Liver (tissue), 9 donors: Measurements from ENCODE around the gene RGS3. TPM values are rescaled to one million over a fixed set of nuclear protein-coding genes. Genes with fewer than 3 reads are reported as not detected.

Experiments used
- DNase-seq: peaks from one replicate; pipeline ENCODE4 v3.0.0-alpha.2; 2017; ENCODE audit warnings: low spot score
- H3K27ac ChIP-seq, 2 donors: one replicate each; pipeline ENCODE4 v1.7.0; 2013; ENCODE audit warnings: inconsistent platforms in 2 of 2, low read length in 2 of 2, control low read depth in 1 of 2, low read depth in 1 of 2, mild to moderate bottlenecking in 1 of 2
- H3K27me3 ChIP-seq, 4 donors: one replicate each; pipeline versions ENCODE4 v1.6.1 to v1.7.0; 2013; ENCODE audit warnings: low read length in 3 of 4, inconsistent platforms in 1 of 4, mild to moderate bottlenecking in 1 of 4, moderate library complexity in 1 of 4; ENCODE audit not compliant: control insufficient read depth in 4 of 4, insufficient read depth in 4 of 4
- H3K36me3 ChIP-seq, 4 donors: one replicate each; pipeline versions ENCODE4 v1.6.1 to v1.7.0; 2013; ENCODE audit warnings: low read length in 3 of 4, mild to moderate bottlenecking in 3 of 4, low read depth in 1 of 4, moderate library complexity in 1 of 4; ENCODE audit not compliant: control insufficient read depth in 4 of 4, insufficient read depth in 3 of 4
- H3K4me1 ChIP-seq, 4 donors: one replicate each; pipeline versions ENCODE4 v1.6.1 to v1.7.0; 2013; ENCODE audit warnings: low read length in 3 of 4, mild to moderate bottlenecking in 3 of 4, moderate library complexity in 1 of 4; ENCODE audit not compliant: control insufficient read depth in 4 of 4, insufficient read depth in 4 of 4
- H3K4me3 ChIP-seq, 3 donors: one replicate each; pipeline versions ENCODE4 v1.6.1 to v1.7.0; 2013; ENCODE audit warnings: low read length in 3 of 3, control low read depth in 1 of 3, low read depth in 1 of 3, mild to moderate bottlenecking in 1 of 3
- H3K9ac ChIP-seq, 2 donors: one replicate each; pipeline ENCODE4 v1.7.0; 2013; ENCODE audit warnings: low read length in 2 of 2, mild to moderate bottlenecking in 2 of 2, moderate library complexity in 2 of 2, control low read depth in 1 of 2, low read depth in 1 of 2
- H3K9me3 ChIP-seq, 4 donors: one replicate each; pipeline versions ENCODE4 v1.6.1 to v1.7.0; 2013; ENCODE audit warnings: low read length in 3 of 4; ENCODE audit not compliant: control insufficient read depth in 4 of 4
- CTCF ChIP-seq: fragments of 150-350 bp; IDR thresholded peaks from 2 replicates; pipeline ENCODE4 v1.5.1; 2017; ENCODE audit warnings: improper control_type of control experiment, low read depth, low read length; ENCODE audit not compliant: missing input control
- EGR1 ChIP-seq, 2 donors: IDR thresholded peaks; 2 replicates each; pipeline ENCODE4 v1.6.1; 2016 to 2018; ENCODE audit warnings: antibody characterized with exemption in 2 of 2, low read depth in 2 of 2
- FOXA1 ChIP-seq: IDR thresholded peaks from 2 replicates; pipeline ENCODE4 v1.6.1; 2016; ENCODE audit warnings: antibody characterized with exemption
- FOXA2 ChIP-seq: IDR thresholded peaks from 2 replicates; pipeline ENCODE4 v1.6.1; 2016; ENCODE audit warnings: antibody characterized with exemption
- GABPA ChIP-seq, 2 donors: IDR thresholded peaks in 1 of 2; conservative IDR thresholded peaks in 1 of 2; 2 replicates each; pipeline ENCODE4 v1.6.1; 2016; ENCODE audit warnings: antibody characterized with exemption in 2 of 2, mild to moderate bottlenecking in 1 of 2, moderate library complexity in 1 of 2
- HNF4A ChIP-seq, 2 donors: conservative IDR thresholded peaks; 2 replicates each; pipeline ENCODE4 v1.6.1; 2016; ENCODE audit warnings: antibody characterized with exemption in 2 of 2, mild to moderate bottlenecking in 2 of 2
- HNF4G ChIP-seq: IDR thresholded peaks from 2 replicates; pipeline ENCODE4 v1.6.1; 2016; ENCODE audit warnings: antibody characterized with exemption
- JUND ChIP-seq, 2 donors: IDR thresholded peaks; 2 replicates each; pipeline ENCODE4 v1.6.1; 2016; ENCODE audit warnings: antibody characterized with exemption in 2 of 2
- NR2F2 ChIP-seq: IDR thresholded peaks from 2 replicates; pipeline ENCODE4 v1.6.1; 2016; ENCODE audit warnings: antibody characterized with exemption
- RAD21 ChIP-seq, 2 donors: IDR thresholded peaks; 2 replicates each; pipeline ENCODE4 v1.6.1; 2016; ENCODE audit warnings: antibody characterized with exemption in 2 of 2, mild to moderate bottlenecking in 2 of 2
- REST ChIP-seq: IDR thresholded peaks from 2 replicates; pipeline ENCODE4 v1.6.1; 2016; ENCODE audit warnings: antibody characterized with exemption, mild to moderate bottlenecking
- RXRA ChIP-seq, 2 donors: IDR thresholded peaks; 2 replicates each; pipeline ENCODE4 v1.6.1; 2017 to 2018; ENCODE audit warnings: antibody characterized with exemption in 2 of 2, mild to moderate bottlenecking in 1 of 2
- SP1 ChIP-seq: IDR thresholded peaks from 2 replicates; pipeline ENCODE4 v1.6.1; 2018; ENCODE audit warnings: antibody characterized with exemption, mild to moderate bottlenecking
- TAF1 ChIP-seq: conservative IDR thresholded peaks from 2 replicates; pipeline ENCODE4 v1.6.1; 2016; ENCODE audit warnings: antibody characterized with exemption, mild to moderate bottlenecking
- YY1 ChIP-seq: IDR thresholded peaks from 2 replicates; pipeline ENCODE4 v1.6.1; 2016; ENCODE audit warnings: antibody characterized with exemption, mild to moderate bottlenecking
- ZBTB33 ChIP-seq: IDR thresholded peaks from 2 replicates; pipeline ENCODE4 v1.6.1; 2016; ENCODE audit warnings: antibody characterized with exemption
- WGBS: extraction: QIAGEN DNeasy Blood & Tissue Kit; methylation state at CpG from one replicate; pipeline ENCODE4 v1.1.7; 2013; 5-methylcytosine and 5-hydroxymethylcytosine counted together
- polyA plus RNA-seq, 2 donors: library from polyadenylated mRNA; stranded (reverse) in 1 of 2; unstranded in 1 of 2; fragments of 200-250 nt in 1 of 2; fragments of >200 nt in 1 of 2; fragmentation: Nextera tagmentation in 1 of 2; extraction: Ambion mirVana in 1 of 2; gene quantifications; one replicate each; pipeline versions ENCODE4 v1.2.1 to v1.2.3, GENCODE V29; 2013 to 2015
- total RNA-seq, 2 donors: library from RNA; depleted of rRNA; stranded (reverse); fragments of >200 nt; gene quantifications; one replicate each; pipeline ENCODE4 v1.2.3, GENCODE V29; 2014
- TF ChIP-seq, protein P1 (sequence below): IDR thresholded peaks from 2 replicates; pipeline ENCODE4 v1.6.1; 2016; ENCODE audit warnings: antibody characterized with exemption
- TF ChIP-seq, protein P2 (sequence below): IDR thresholded peaks from 2 replicates; pipeline ENCODE4 v1.6.1; 2016; ENCODE audit warnings: antibody characterized with exemption
- donor health status: healthy.
- donor health status: healthy.
- donor health status: healthy.
- donor health status: healthy.
- donor health status: healthy.

Gene RGS3
- total and polyA plus RNA-seq, 4 donors, result 13.0 to 65.0 (median 28.3) TPM

DNA sequence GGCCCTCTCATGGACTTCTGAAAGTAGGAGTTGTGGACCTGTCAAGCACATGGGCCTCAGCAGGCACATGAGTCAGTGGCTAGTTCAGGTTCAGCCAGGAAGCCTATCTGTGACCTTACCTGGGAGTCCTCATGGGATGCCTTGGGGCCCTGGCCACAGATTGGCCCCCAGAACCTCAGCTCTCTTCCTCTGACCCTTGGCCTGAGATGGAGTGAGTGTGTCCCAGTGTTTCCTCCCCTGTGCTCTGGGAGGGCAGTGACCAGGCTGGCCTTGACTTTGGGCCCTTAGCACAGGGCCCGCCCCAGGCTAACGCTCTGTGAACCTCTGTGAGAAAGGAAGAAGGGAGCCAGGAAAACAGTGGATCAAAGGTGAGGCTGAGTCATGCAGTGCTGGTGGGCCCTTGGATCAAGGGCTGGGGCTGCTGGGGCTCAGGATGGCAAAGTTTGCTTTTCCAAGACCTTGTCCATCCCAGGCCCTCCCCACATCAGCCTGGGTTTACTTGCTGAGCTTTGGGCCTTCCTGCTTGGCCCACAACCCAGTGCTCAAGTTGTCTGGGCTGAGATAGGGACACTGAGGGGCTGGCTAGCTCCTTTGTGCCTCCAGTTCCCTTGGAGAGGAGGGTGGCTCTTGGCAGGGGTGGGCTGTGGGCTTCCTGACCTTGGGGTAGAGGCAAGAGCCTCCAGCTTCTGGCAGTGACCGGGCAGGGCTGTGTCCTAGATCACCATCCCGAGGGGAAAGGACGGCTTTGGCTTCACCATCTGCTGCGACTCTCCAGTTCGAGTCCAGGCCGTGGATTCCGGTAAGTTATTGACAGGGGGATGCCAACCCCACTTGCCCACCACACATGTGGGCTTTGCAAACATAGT is 41.4 kb downstream of the RGS3 start:
- TF ChIP-seq RAD21 (IDR thresholded peaks at IDR 0.05) (peak; percentile 57 to 60), SP1 (peak; percentile 96), TAF1 (no peak), NR2F2 (peak; percentile 94), JUND (IDR thresholded peaks at IDR 0.05) (peak; percentile 96 to 98), RXRA (IDR thresholded peaks at IDR 0.05) (peak; percentile 99 to 100), EGR1 (IDR thresholded peaks at IDR 0.05; ENCODE audit: low read depth in 2 of 2) (peak in 1 of 2 donors; percentile 90), REST (peak; percentile 74), YY1 (peak; percentile 81), CTCF (no peak), ZBTB33 (peak; percentile 92), FOXA1 (peak; percentile 94), HNF4G (peak; percentile 83), GABPA (IDR thresholded peaks at IDR 0.05 in 1 of 2, conservative IDR thresholded peaks at IDR 0.05 in 1 of 2) (peak in 1 of 2 donors; percentile 58), FOXA2 (peak; percentile 80), HNF4A (conservative IDR thresholded peaks at IDR 0.05) (peak; percentile 96 to 100)
- TF ChIP-seq, protein P1, sequence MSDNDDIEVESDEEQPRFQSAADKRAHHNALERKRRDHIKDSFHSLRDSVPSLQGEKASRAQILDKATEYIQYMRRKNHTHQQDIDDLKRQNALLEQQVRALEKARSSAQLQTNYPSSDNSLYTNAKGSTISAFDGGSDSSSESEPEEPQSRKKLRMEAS, result peak; percentile 98
- TF ChIP-seq, protein P2, sequence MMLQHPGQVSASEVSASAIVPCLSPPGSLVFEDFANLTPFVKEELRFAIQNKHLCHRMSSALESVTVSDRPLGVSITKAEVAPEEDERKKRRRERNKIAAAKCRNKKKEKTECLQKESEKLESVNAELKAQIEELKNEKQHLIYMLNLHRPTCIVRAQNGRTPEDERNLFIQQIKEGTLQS, result peak; percentile 83
- Histone ChIP-seq H3K27me3 (no peaks in the 10 kb centered on the region), H3K36me3 (no peaks in the 10 kb centered on the region), H3K9me3 (no peaks in the 10 kb centered on the region), H3K4me1 (peaks cover 25 to 41% (median 37%) of the 10 kb centered on the region in 4 donors), H3K27ac (peak overlapping the region; percentile 74 to 90), H3K9ac (no peak overlapping the region), H3K4me3 (no peak overlapping the region)
- DNase-seq, result peak; percentile 46
- 68% methylated on average over 9 of the region's 9 CpGs for WGBS
